Stomach (tissue), 4 donors: ENCODE measurements around the gene PARVB.

ENCODE experiments used
- CTCF ChIP-seq, 7 experiments: fragments of 450-650 bp in 4 of 7; fragments of 200-600 bp in 3 of 7; sonication (generic) in 3 of 7; IDR thresholded peaks; one replicate each; pipeline ENCODE4 v1.5.1; 2016 to 2019; ENCODE audit warnings: antibody characterized with exemption in 7 of 7, control low read depth in 2 of 7, mild to moderate bottlenecking in 1 of 7
- POLR2A ChIP-seq, 4 donors: fragments of 450-650 bp; IDR thresholded peaks; one replicate each; pipeline ENCODE4 v1.6.1; 2016; ENCODE audit warnings: antibody characterized with exemption in 4 of 4, control low read depth in 2 of 4, mild to moderate bottlenecking in 1 of 4, moderate library complexity in 1 of 4

GRCh38 chr22:44029069-44029468 is 5.0 kb downstream of the PARVB start:
- TF ChIP-seq CTCF (IDR thresholded peaks at IDR 0.05), result no peak
- no peak for TF ChIP-seq POLR2A (IDR thresholded peaks at IDR 0.05)
